ENCODE results near the gene SLC1A3.

- TF ChIP-seq EZH2 (IDR thresholded peaks at IDR 0.05; ENCODE audit: borderline replicate concordance, low read depth, low read length, poor library complexity, severe bottlenecking): no peak
- peak; percentile 77 for TF ChIP-seq CTCF (conservative IDR thresholded peaks at IDR 0.05; ENCODE audit: low read depth, low read length)
Observed at GRCh38 chr5:36692791-36693763, 86.7 kb downstream of the SLC1A3 start.

All from A673 (cell line).